NCI-H524 treated with DMSO at 0.1 percent for 48 hours (cell line): ENCODE data around the gene SNX1.
A peak's percentile ranks its signal among the peaks of the same experiment; 100 is the strongest.
"Not testable (repeated sequence)": the region's sequence is repeated elsewhere in the genome, so short reads cannot be mapped to it uniquely, and the experiment has no call there.

Source experiments
- DNase-seq: peaks from one replicate; lab custom pipeline; 2025; lab: John Stamatoyannopoulos, UW

The SNX1 gene

GRCh38 chr15:64095795-64096667 is at the start of gene SNX1:
SNX1 (plus strand) TSS chr15:64095982; CDS start chr15:64096014, 32 bp downstream.
- DNase-seq = peak; percentile 72

GRCh38 chr15:64046421-64047153 is 49.2 kb upstream of the SNX1 start, which contains the start of gene DAPK2:
DAPK2 (minus strand) TSS chr15:64046485; CDS start chr15:64040261, 6,224 bp downstream.
- DNase-seq = no peak

- no peak for DNase-seq
Measured at GRCh38 chr15:64048781-64049460, 46.9 kb upstream of the SNX1 start.

- no peak for DNase-seq
Measured at GRCh38 chr15:64050281-64051092, 45.3 kb upstream of the SNX1 start.

- DNase-seq = no peak
Measured at GRCh38 chr15:64051093-64051402, 44.7 kb upstream of the SNX1 start.

GRCh38 chr15:64051407-64052259 is 44.1 kb upstream of the SNX1 start:
- DNase-seq = no peak

GRCh38 chr15:64052925-64053491 is 42.8 kb upstream of the SNX1 start:
- DNase-seq = no peak

- not testable (repeated sequence) for DNase-seq
Measured at GRCh38 chr15:64053674-64054073, 42.1 kb upstream of the SNX1 start.

GRCh38 chr15:64058279-64058678 is 37.5 kb upstream of the SNX1 start:
- no peak for DNase-seq

GRCh38 chr15:64059104-64059503 is 36.7 kb upstream of the SNX1 start:
- not testable (repeated sequence) for DNase-seq

- DNase-seq = no peak
Measured at GRCh38 chr15:64060716-64061115, 35.1 kb upstream of the SNX1 start.

GRCh38 chr15:64066451-64066850 is 29.3 kb upstream of the SNX1 start:
- DNase-seq = no peak

GRCh38 chr15:64067564-64068030 is 28.2 kb upstream of the SNX1 start:
- peak; percentile 31 for DNase-seq

GRCh38 chr15:64068133-64068532 is 27.6 kb upstream of the SNX1 start:
- no peak for DNase-seq

GRCh38 chr15:64070106-64070505 is 25.7 kb upstream of the SNX1 start:
- DNase-seq = no peak

- DNase-seq = no peak
Measured at GRCh38 chr15:64070965-64071851, 24.6 kb upstream of the SNX1 start.

GRCh38 chr15:64071931-64072765 is 23.6 kb upstream of the SNX1 start:
- DNase-seq = no peak

- DNase-seq = no peak
Measured at GRCh38 chr15:64072812-64073211, 23.0 kb upstream of the SNX1 start.
